Endothelial cell (in vitro differentiated cells): ENCODE results near the gene KERA. TPM values are rescaled to one million over a fixed set of nuclear protein-coding genes. Genes with fewer than 3 reads are reported as not detected.

Source experiments
- DNase-seq: peaks from one replicate; pipeline ENCODE4 v3.0.0; 2021; ENCODE audit warnings: low spot score
- H3K27ac Mint-ChIP-seq: one replicate; pipeline ENCODE4 v1.8.0; 2021; ENCODE audit warnings: mixed read lengths, inconsistent platforms; ENCODE audit not compliant: unreplicated experiment
- H3K27me3 Mint-ChIP-seq: one replicate; pipeline ENCODE4 v1.8.0; 2021; ENCODE audit warnings: mild to moderate bottlenecking, moderate library complexity, mixed read lengths, inconsistent platforms; ENCODE audit not compliant: unreplicated experiment
- H3K36me3 Mint-ChIP-seq: one replicate; pipeline ENCODE4 v1.8.0; 2021; ENCODE audit warnings: mild to moderate bottlenecking, low read depth, mixed read lengths, inconsistent platforms; ENCODE audit not compliant: unreplicated experiment
- H3K4me1 Mint-ChIP-seq: one replicate; pipeline ENCODE4 v1.8.0; 2021; ENCODE audit warnings: mild to moderate bottlenecking, mixed read lengths, inconsistent platforms; ENCODE audit not compliant: unreplicated experiment
- H3K4me3 Mint-ChIP-seq: one replicate; pipeline ENCODE4 v1.8.0; 2021; ENCODE audit warnings: mild to moderate bottlenecking, mixed read lengths, inconsistent platforms; ENCODE audit not compliant: unreplicated experiment
- H3K9me3 Mint-ChIP-seq: one replicate; pipeline ENCODE4 v1.8.0; 2021; ENCODE audit warnings: mixed read lengths, inconsistent platforms; ENCODE audit not compliant: unreplicated experiment
- long read RNA-seq: library from polyadenylated mRNA; unstranded; transcript quantifications from one replicate; pipeline ENCODE4 v2.0.0, GENCODE V29; 2020; ENCODE audit not compliant: unreplicated experiment
- total RNA-seq: library from RNA; stranded (reverse); fragmentation: NEBNext Ultra II Directional; extraction: Animal tissue kit (Norgen Biotek cat#: 25700); gene quantifications from one replicate; pipeline ENCODE4 v1.2.1, GENCODE V29; 2021; ENCODE audit not compliant: unreplicated experiment
- TF ChIP-seq, protein P1 (sequence below): fragments of 200-600 bp; sonication (generic); IDR thresholded peaks from one replicate; pipeline ENCODE4 v1.5.0; 2021; ENCODE audit warnings: antibody characterized with exemption; ENCODE audit not compliant: unreplicated experiment

The KERA gene, protein sequence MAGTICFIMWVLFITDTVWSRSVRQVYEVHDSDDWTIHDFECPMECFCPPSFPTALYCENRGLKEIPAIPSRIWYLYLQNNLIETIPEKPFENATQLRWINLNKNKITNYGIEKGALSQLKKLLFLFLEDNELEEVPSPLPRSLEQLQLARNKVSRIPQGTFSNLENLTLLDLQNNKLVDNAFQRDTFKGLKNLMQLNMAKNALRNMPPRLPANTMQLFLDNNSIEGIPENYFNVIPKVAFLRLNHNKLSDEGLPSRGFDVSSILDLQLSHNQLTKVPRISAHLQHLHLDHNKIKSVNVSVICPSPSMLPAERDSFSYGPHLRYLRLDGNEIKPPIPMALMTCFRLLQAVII
- not detected for total RNA-seq
- long read RNA-seq, result 0 reads

DNA sequence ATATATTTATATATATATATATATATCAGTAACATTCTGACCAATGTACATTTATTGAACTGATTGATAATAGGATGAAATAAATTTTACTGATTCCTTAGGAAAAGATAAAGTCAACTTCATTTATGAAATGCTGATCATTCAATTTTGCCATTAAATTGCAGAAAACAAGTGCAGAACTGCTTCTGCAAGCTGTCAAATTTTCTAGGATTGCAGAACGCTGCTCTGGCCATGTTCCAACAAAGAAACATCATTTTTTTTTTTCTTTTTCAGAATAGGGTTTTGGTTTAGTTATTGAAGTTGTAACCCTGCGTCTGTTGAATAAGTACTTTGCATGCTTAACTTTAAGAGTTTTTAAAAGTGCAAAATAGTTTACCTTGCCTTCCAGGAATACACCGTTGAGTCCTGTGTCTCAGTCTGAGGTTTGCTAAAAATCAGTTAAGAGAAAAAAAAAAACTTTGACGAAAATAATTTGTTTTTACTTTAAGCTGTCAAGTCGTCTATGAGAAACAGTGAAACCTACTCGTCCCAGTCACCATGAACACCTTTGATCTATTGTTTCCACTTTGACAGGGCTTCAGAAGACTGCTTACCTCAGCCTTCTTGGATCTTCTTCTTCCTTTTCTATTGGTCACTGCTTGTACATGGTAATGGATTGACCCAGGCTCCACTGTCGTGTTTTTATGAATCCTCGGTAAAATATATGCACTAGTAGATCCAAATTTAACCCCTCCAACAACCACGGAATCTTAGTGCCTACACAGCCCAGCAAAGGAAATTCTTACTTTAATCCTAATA lies at the start of gene KERA:
Gene KERA (minus strand): TSS at position 657 of the 798 bp plus-strand sequence. CDS start 1,743 bp downstream, outside the sequence.
- Mint-ChIP-seq H3K9me3 (no peaks in the 10 kb centered on the region), H3K27ac (no peak within 1 kb of the TSS), H3K27me3 (no peaks in the 10 kb centered on the region), H3K36me3 (no peaks in the 10 kb centered on the region), H3K4me1 (no peaks in the 10 kb centered on the region), H3K4me3 (no peak within 1 kb of the TSS)
- no peak for DNase-seq
- TF ChIP-seq, protein P1, sequence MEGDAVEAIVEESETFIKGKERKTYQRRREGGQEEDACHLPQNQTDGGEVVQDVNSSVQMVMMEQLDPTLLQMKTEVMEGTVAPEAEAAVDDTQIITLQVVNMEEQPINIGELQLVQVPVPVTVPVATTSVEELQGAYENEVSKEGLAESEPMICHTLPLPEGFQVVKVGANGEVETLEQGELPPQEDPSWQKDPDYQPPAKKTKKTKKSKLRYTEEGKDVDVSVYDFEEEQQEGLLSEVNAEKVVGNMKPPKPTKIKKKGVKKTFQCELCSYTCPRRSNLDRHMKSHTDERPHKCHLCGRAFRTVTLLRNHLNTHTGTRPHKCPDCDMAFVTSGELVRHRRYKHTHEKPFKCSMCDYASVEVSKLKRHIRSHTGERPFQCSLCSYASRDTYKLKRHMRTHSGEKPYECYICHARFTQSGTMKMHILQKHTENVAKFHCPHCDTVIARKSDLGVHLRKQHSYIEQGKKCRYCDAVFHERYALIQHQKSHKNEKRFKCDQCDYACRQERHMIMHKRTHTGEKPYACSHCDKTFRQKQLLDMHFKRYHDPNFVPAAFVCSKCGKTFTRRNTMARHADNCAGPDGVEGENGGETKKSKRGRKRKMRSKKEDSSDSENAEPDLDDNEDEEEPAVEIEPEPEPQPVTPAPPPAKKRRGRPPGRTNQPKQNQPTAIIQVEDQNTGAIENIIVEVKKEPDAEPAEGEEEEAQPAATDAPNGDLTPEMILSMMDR, result no peak

DNA sequence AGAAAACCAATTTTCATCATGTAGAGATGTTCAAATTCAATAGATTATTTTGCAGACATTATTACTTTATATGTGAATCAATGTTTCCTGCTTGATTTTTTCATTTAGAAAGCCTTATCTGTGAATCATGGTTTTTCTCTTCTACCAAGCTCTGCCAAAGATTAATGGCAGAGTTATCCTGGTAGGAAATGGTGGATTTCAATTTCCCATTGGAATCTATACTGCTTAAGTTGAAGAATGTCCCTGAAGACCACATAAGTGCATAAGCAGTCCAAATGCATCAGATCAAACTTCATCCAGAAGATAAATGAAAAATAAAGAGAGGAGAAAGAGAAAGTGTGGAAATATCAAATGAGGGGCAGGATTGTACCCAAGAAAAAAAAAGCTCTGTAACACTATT lies 48.5 kb upstream of the KERA start:
- TF ChIP-seq, protein P1, result no peak
- Mint-ChIP-seq H3K36me3 (no peaks in the 10 kb centered on the region), H3K9me3 (no peaks in the 10 kb centered on the region), H3K4me1 (no peaks in the 10 kb centered on the region), H3K27ac (no peak overlapping the region), H3K27me3 (no peaks in the 10 kb centered on the region), H3K4me3 (no peak overlapping the region)
- DNase-seq, result no peak

DNA sequence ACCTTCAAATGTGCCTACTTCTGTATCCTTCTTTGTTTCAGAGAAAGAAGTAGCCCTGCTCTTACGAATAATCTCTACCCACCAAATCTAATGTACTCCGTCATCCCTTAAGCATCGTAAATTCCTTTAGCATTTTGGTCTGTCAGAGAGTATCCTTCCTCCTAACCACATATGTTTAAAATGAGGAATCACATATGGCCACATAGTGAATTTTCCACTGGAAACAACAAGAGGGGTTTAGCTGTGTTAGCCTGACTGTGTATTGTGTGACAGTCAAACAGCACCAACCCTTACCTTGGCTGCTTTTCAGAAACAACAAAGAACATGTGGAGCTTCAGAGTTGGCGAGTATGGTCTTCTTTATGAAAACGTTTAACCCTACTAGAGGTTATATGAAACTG lies 48.0 kb upstream of the KERA start:
- H3K9me3 Mint-ChIP-seq, result no peaks in the 10 kb centered on the region
- DNase-seq, result no peak
- no peaks in the 10 kb centered on the region for H3K4me1 Mint-ChIP-seq
- H3K4me3 Mint-ChIP-seq, result no peak overlapping the region
- H3K27me3 Mint-ChIP-seq, result no peaks in the 10 kb centered on the region
- H3K36me3 Mint-ChIP-seq, result no peaks in the 10 kb centered on the region
- no peak overlapping the region for H3K27ac Mint-ChIP-seq
- TF ChIP-seq, protein P1, result no peak

DNA sequence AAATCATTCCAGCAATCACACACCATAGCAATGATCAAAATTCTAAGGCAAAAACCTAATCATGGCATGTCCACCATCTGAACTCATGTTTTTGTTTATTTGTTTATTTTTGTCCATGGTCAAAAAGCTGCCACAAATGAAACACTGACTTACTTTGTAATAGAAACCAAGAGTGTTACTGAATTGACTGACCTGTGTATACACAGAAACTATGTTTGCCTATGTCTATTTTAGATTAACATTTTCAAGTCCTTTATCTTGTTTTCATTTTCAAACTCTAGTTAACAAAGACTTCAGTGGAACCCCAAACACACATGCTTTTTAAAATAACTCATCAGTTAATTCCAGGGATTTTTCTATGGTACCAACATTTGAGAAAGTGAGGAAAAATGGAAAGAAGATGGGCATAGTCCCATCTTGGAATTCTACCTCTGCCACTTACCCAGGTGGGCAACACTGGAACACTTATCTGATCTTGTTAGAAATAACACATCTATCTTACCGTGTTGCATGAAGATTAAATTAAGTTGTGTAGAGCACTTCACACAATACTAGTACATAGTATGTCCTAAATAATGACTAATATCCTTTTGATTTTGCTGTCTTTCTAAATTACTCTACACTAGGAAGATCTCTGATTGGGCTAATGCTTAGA lies 47.1 kb upstream of the KERA start:
- Mint-ChIP-seq H3K27me3 (no peaks in the 10 kb centered on the region), H3K4me3 (no peak overlapping the region)

More for the DNA sequence above, 47.1 kb upstream of the KERA start:
- Mint-ChIP-seq H3K36me3 (no peaks in the 10 kb centered on the region), H3K9me3 (no peaks in the 10 kb centered on the region), H3K4me1 (no peaks in the 10 kb centered on the region), H3K27ac (no peak overlapping the region)
- TF ChIP-seq, protein P1, result no peak
- no peak for DNase-seq
